ENCODE measurements around the gene LYRM4.

LYRM4 gene

DNA sequence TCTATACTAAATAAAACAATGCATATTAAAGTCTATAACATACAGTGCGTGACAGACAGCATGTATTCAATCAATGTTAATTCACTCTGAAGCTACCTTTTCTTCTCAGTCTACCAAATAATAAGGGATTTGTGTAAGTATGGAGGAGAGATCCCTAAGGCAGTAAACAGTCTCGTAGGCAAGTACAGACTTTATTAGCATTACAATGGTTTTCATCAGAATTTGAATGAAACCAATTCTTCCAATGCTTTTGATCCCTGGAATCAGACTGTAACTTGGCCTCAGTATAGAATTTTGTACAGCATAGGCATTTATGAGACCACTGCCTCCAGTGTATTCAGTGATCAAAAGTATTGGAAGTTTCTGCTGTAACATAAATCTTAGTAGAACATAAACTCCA, 19.5 kb downstream of the LYRM4 start:
- no peak for DNase-seq

GRCh38 chr6:5238336-5238735, 22.4 kb downstream of the LYRM4 start:
- no peak for DNase-seq

- DNase-seq: no peak
These were observed 22.9 kb downstream of the LYRM4 start for GRCh38 chr6:5237805-5238204.

DNA sequence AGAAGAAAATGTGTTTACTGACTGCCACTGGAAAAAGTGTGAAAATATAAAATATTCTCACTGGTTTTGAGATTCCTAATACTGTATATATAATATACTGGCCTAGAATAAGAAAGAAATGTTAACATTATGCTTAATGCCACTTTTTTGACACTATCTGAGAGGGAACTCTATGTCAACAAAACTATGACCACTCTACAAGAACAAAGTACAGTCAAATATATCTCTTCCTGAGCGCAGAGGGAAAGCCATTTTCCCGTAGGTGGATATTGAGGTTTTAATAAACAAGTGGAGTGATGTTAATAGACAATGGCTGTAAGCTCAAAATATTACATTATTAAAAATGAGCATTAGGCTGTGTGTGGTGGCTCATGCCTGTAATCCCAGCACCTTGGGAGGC, 24.9 kb downstream of the LYRM4 start:
- DNase-seq: no peak

- no peak for DNase-seq
These were observed 25.9 kb downstream of the LYRM4 start for GRCh38 chr6:5234874-5235273.

DNA sequence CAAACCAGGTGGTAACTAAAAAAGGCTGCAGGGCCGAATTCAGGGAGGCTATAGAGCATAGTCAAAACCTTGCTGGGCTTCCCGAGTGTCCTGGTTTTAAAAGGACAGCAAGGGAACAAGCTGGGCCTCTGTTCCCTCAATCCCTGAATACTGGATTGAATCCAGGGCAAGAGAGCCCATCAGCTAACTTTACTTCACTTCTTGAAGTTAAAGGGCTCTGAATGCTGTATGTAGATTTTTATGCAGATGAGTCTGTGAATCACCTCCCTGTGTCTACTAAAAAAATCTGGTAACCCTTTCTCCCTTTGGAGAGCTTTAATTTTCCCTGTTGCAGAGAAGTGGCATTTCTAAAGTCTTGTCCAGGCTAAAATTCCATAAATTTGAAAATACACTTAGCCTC, 29.5 kb downstream of the LYRM4 start:
- DNase-seq: no peak

GRCh38 chr6:5230081-5230480, 30.7 kb downstream of the LYRM4 start:
- DNase-seq: no peak

GRCh38 chr6:5229356-5229755, 31.4 kb downstream of the LYRM4 start:
- no peak for DNase-seq

- DNase-seq: no peak
These were observed 37.4 kb downstream of the LYRM4 start for GRCh38 chr6:5223309-5223708.

DNA sequence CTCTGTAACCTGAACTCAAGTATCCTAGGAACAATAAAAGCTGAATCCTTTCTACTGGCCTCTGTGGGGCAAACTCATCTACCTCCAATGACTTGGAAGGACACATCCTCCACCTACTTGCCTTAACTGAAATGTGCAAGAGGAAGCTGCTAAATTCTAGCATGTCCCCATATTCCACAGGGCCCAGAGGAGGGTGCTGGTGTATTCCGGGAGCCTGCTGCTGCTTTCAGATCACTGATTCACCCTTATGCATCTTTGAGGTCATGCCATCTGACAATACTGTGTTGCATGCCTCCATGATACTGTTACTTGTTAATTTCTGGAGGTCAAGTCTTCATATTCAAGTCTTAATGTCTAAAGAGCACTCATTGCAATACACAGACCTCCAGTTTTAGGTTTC, 40.3 kb downstream of the LYRM4 start:
- no peak for DNase-seq

DNA sequence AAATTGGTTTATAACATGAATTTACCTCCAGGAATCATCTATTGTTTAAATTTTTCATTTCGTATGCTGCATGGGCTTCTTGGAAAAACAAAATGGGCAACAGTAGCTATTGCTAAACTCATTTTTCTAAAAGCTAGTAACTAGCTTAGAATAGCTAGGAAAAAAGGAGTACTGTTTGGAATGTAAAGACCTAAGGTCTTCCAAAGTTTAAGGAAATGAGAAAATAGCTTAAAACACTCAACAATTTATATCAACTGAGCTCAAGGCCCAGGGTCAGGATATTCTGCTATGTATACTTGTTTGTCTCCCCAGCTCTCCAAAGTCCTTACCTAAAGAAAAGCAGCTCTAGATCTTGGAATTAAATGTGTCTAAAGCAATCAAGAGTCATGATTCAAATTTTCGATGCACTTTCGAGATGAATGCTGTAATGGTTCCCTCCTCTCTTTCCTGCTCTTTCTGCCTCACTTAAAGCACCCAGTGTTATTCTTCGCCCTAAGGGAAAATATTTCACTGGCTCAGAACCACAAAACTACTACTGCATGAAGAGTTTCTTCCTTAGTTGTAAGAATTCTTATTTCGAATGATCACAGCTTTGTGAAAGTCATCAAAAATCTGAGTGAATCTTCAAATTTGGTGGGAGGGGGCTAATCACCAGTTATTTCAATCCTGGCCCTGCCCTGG, 41.6 kb downstream of the LYRM4 start:
- no peak for DNase-seq

DNA sequence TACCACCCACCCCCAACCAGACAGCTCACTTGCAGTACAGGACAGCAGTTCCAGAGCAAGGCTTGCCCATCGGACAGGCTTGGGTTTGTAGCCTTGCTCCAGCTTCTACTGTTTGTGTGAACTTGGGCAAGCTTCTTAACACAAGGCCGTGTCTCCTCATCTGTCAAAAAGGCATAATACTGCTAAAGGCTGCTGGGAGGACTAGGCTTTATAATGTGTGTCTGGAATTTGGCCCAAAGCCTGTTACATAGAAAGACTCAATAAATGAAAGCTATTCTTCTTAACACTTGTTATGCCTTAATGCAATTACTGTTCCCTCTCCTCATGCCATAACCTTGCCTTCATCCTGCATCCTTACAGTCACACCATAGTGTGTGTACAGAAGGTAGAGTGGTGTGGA, 43.4 kb downstream of the LYRM4 start:
- DNase-seq: no peak

DNA sequence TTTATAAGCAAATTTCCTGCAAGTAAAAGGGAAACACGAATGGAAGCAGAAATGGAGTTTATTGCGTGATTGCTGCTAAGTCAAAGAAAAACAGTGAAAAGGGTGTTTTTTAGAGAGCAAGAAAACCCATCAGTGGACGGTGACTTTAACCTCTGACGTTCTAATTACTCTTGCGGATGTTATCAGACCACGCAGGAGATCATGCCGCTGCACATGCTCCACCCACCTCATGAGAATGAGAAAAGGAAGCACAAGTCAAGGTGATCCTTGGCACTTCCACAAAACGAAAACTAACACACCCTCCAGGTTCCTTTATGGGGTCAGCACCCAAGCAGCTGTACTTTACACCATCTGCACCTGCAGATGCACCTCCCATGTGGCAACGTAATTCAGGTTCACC, 45.0 kb downstream of the LYRM4 start:
- no peak for DNase-seq

- no peak for DNase-seq
These were observed 45.6 kb downstream of the LYRM4 start for GRCh38 chr6:5215159-5215558.

- peak; percentile 10 for DNase-seq
These were observed 46.1 kb downstream of the LYRM4 start for GRCh38 chr6:5214570-5215052.

DNA sequence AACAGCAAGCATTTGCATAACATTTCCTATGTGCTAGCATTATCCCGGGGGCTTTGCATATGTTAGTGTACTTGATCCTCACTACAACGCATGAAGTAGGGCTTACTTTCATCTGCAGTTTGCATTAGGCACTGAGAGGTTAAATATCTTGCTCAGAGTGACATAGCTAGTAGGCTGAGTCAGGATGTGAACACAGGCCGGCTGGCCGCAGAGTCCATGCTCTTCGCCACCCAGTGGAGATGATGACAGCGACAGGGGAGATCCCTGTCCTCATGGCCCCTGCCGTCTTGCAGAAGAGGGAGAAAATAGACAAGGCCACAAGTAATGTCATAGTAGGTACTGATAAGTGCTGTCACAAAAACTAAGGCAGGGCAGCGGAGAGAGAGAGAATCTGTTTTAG, 46.9 kb downstream of the LYRM4 start:
- DNase-seq: no peak

DNA sequence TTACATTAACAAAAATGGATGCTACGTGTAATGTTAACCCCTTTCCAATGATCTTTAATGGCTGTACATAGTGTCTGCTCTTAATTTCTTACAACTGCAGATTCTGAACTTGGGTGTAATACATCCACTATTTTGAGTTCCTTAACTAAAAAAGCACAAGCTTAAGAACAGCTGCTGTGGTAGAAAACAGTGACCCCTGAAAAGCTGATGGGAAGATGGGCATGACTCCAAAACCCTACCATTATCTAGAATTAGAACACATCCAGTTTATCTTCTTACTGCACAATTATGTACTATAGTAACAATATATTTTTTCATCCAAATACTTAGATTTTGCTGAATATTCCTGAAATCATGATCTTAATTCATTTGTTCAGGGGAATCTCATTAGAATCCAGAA, 49.3 kb downstream of the LYRM4 start:
- no peak for DNase-seq

- no peak for DNase-seq
These were observed 52.2 kb downstream of the LYRM4 start for GRCh38 chr6:5208471-5208971.

GRCh38 chr6:5208057-5208456, 52.7 kb downstream of the LYRM4 start:
- no peak for DNase-seq

DNA sequence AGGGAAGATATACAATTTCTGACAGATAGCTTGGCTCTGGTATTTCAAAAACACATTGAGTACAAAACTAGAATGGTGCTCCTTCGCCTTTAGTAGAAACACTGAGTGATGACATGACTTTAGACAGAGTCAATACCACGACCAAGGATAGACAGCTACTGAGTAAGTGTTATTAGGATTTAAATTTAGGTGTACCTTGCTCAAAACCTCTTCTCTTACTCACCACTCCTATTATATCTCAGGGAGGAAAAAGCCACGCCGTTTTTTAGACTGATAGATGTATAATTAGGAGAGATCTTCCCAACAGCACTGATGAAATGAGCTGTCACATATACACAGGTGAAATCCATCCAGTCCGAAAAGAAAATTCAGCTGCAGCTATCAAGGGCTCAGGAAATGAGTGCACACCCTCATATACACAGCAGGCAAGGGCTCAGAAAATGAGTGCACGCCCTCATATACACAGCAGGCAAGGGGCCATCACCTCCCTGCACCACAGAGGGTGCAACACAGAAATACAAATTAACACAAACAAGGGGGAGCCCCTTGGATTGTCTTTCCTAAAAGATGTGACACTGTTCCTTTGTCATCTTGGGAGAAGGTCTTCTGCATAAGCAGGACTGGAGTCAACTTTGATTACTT, 53.7 kb downstream of the LYRM4 start:
- no peak for DNase-seq

DNA sequence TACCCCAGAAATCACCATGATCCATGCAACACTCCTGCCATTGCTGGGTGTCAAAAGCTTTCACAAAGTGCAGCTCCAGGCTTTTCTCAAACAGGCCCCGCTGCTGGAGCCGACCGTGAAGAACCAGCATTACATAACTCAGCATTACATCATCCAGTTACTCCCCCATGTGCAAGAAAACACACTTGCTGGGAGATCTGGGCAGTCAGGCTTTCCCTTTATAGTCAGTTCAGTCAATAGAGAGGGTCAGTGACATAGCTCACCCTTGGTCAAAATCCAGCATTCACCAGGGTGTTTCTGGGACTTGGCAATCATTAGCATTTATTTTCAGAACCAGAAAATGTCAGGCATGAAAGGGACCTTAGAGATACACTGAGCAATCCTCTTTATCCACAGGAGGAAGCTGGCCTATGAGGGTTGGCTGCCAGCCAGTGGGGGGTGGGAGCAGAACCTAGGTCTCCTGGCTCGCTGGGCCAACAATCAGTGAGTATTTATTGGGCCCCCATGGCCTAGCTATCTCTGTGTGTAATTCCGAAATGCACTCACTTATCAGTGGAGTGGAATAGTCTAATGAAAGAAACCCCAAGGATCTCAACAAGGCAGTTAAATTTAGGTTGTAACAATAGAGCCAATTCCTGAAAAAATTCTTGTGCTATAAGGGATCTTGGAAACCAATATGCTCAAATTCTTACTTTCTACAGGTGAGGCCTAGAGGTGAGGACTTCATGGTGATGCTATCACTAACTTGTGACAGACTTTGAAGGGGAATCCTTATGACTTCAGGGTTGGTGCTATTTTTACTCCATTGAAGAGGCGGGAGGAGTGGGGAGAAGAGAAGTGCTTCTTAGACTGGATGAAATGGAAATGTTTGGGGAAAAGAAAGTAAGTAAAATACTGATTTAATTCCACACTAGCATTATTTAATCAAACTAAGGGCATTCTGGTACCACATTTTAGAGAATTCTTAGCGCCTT, 54.6 kb downstream of the LYRM4 start:
- no peak for DNase-seq

- no peak for DNase-seq
These were observed 55.7 kb downstream of the LYRM4 start for GRCh38 chr6:5205035-5205507.

GRCh38 chr6:5204376-5204775, 56.4 kb downstream of the LYRM4 start:
- DNase-seq: no peak
